K562 (cell line): ENCODE measurements around the gene B4GALNT4. TPM values are rescaled to one million over a fixed set of nuclear protein-coding genes. Genes with fewer than 3 reads are reported as not detected.

Experiments
- ATAC-seq: fragments of 200-7000 bp; cut with Tn5 transposase; 3 replicates; pipeline ENCODE4 v1.9.1; 2020; ENCODE audit warnings: moderate library complexity
- BruUV-seq: library from RNA; stranded (reverse); fragments of 400-500 nt; replicated peaks from 2 replicates; lab custom pipeline; 2021; lab: Mats Ljungman, UMichigan
- CTCF ChIA-PET: fragments of 300-600 bp; formaldehyde crosslinking; extraction: SDS; loops from one replicate; lab custom pipeline; 2021; ENCODE audit warnings: low intra/inter-chr PET ratio; lab: Yijun Ruan, JAX
- POLR2A ChIA-PET: fragments of 300-600, 350-650 bp; sonication (Branson Sonifier 250); formaldehyde crosslinking; extraction: SDS; loops from one replicate; lab custom pipeline; 2021; ENCODE audit warnings: antibody characterized with exemption, inconsistent platforms; lab: Yijun Ruan, JAX
- DNase-seq, 4 experiments: peaks; one replicate each; pipeline versions ENCODE4 v3.0.0 to v3.0.0-alpha.2; 2011 to 2018; ENCODE audit warnings: low spot score in 3 of 4, mixed read lengths in 3 of 4; ENCODE audit errors: extremely low read depth in 1 of 4
- FAIRE-seq: peaks from 2 replicates; lab custom pipeline; 2011; peaks lifted over from hg19 to GRCh38; lab: Jason Lieb, UNC
- H2AFZ ChIP-seq: 2 replicates; pipeline ENCODE4 v1.6.0; 2011; ENCODE audit warnings: low read depth, low read length, control low read depth, inconsistent platforms
- H3K27ac ChIP-seq: fragments of 200-600 bp; 3 replicates; pipeline ENCODE4 v1.8.0; 2011; ENCODE audit warnings: low read depth, mild to moderate bottlenecking, control low read depth, inconsistent platforms, low read length, moderate library complexity, mixed read lengths; ENCODE audit errors: extremely low read depth
- H3K27me3 ChIP-seq, 2 experiments: fragments of 300-600 bp in 1 of 2; 2 replicates in 1 of 2; 3 replicates in 1 of 2; pipeline versions ENCODE4 v1.6.0 to v1.8.0; 2011; ENCODE audit warnings: inconsistent platforms in 2 of 2, low read length in 2 of 2, mild to moderate bottlenecking in 1 of 2, mixed read lengths in 1 of 2, moderate library complexity in 1 of 2; ENCODE audit not compliant: control insufficient read depth in 2 of 2, insufficient read depth in 2 of 2
- H3K36me3 ChIP-seq: fragments of 300-600 bp; 3 replicates; pipeline ENCODE4 v1.8.0; 2011; ENCODE audit warnings: mild to moderate bottlenecking, low read length, inconsistent platforms; ENCODE audit not compliant: control insufficient read depth, insufficient read depth
- H3K4me1 ChIP-seq, 2 experiments: fragments of 200-600 bp in 1 of 2; replicated peaks in 1 of 2; 2 replicates in 1 of 2; 3 replicates in 1 of 2; pipeline versions ENCODE4 v1.5.1 to v1.8.0; 2011; ENCODE audit warnings: inconsistent platforms in 2 of 2, low read length in 2 of 2, mild to moderate bottlenecking in 1 of 2, mixed read lengths in 1 of 2, moderate library complexity in 1 of 2; ENCODE audit not compliant: control insufficient read depth in 2 of 2, insufficient read depth in 2 of 2
- H3K4me2 ChIP-seq: 2 replicates; pipeline ENCODE4 v1.6.1; 2011; ENCODE audit warnings: low read length, control low read depth, inconsistent platforms, mixed read lengths; ENCODE audit not compliant: insufficient read depth
- H3K4me3 ChIP-seq: fragments of 200-600 bp; sonication (generic), shearing (Covaris generic); 2 replicates; pipeline ENCODE4 v1.5.1; 2016; ENCODE audit warnings: control low read depth, inconsistent platforms
- H3K79me2 ChIP-seq: fragments of 200-600 bp; 3 replicates; pipeline ENCODE4 v1.8.0; 2011; ENCODE audit warnings: low read length, inconsistent platforms; ENCODE audit not compliant: control insufficient read depth, insufficient read depth
- H3K9ac ChIP-seq, 2 experiments: 2 replicates each; pipeline versions ENCODE4 v1.6.0 to v1.6.1; 2011; ENCODE audit warnings: low read depth in 2 of 2, low read length in 2 of 2, control low read depth in 1 of 2, inconsistent platforms in 1 of 2, mild to moderate bottlenecking in 1 of 2, mixed read lengths in 1 of 2; ENCODE audit not compliant: insufficient read depth in 1 of 2
- H3K9me1 ChIP-seq: one replicate; pipeline ENCODE4 v1.6.0; 2011; ENCODE audit warnings: inconsistent platforms, mild to moderate bottlenecking, low read length, moderate library complexity; ENCODE audit not compliant: control insufficient read depth, insufficient read depth
- H3K9me3 ChIP-seq: replicated peaks from 2 replicates; pipeline ENCODE4 v1.5.1; 2011; ENCODE audit warnings: low read depth, low read length, inconsistent platforms; ENCODE audit not compliant: control insufficient read depth, insufficient read depth
- H4K20me1 ChIP-seq: replicated peaks from 2 replicates; pipeline ENCODE4 v1.6.1; 2011; ENCODE audit warnings: low read length, inconsistent platforms, mixed read lengths; ENCODE audit not compliant: control insufficient read depth, insufficient read depth
- BCOR ChIP-seq: fragments of 450-650 bp; IDR thresholded peaks from 2 replicates; pipeline ENCODE4 v1.6.1; 2016
- FOXJ2 ChIP-seq: fragments of 200-800 bp; sonication (Bioruptor generic); IDR thresholded peaks from 2 replicates; pipeline ENCODE4 v1.6.1; 2016; ENCODE audit warnings: missing genetic modification characterization, missing compliant biosample characterization
- GATA2 ChIP-seq: sonication (generic); formaldehyde crosslinking; IDR thresholded peaks from 2 replicates; pipeline ENCODE4 v1.4.0; 2020; ENCODE audit warnings: mild to moderate bottlenecking, missing genetic modification reagents
- MTA3 ChIP-seq: fragments of 450-650 bp; formaldehyde crosslinking; IDR thresholded peaks from 2 replicates; pipeline ENCODE4 v1.6.1; 2017; ENCODE audit warnings: mild to moderate bottlenecking, borderline replicate concordance
- NR2C1 ChIP-seq, 2 experiments: fragments of 450-650 bp; IDR thresholded peaks; 2 replicates each; pipeline ENCODE4 v1.6.1; 2017; ENCODE audit warnings: mild to moderate bottlenecking in 2 of 2, antibody characterized with exemption in 1 of 2, inconsistent platforms in 1 of 2, missing compliant biosample characterization in 1 of 2, missing genetic modification characterization in 1 of 2
- PTRF ChIP-seq: fragments of 450-650 bp; IDR thresholded peaks from 2 replicates; pipeline ENCODE4 v1.6.1; 2016; ENCODE audit warnings: mild to moderate bottlenecking, missing genetic modification characterization, missing compliant biosample characterization
- RBBP5 ChIP-seq: fragments of 200-600 bp; sonication (generic); IDR thresholded peaks from 2 replicates; pipeline ENCODE4 v1.6.1; 2012; ENCODE audit warnings: borderline replicate concordance, mild to moderate bottlenecking, low read length, control low read depth, inconsistent platforms; ENCODE audit not compliant: insufficient read depth, poor library complexity, severe bottlenecking
- RFX7 ChIP-seq: fragments of 250-450 bp; sonication (Bioruptor Pico); IDR thresholded peaks from 2 replicates; pipeline ENCODE4 v1.5.1; 2021; ENCODE audit warnings: mild to moderate bottlenecking
- ZNF121 ChIP-seq: sonication (generic); formaldehyde crosslinking; conservative IDR thresholded peaks from 2 replicates; pipeline ENCODE4 v1.8.0; 2022; ENCODE audit warnings: missing genetic modification reagents
- ZNF592 ChIP-seq: fragments of 450-650 bp; IDR thresholded peaks from 2 replicates; pipeline ENCODE4 v1.6.1; 2017; ENCODE audit warnings: antibody characterized with exemption, mild to moderate bottlenecking
- WGBS: fragments of 100-300 bp; shearing (Covaris generic); methylation state at CpG from one replicate; pipeline ENCODE4 v1.1.6; 2016; ENCODE audit warnings: low coverage, mixed read lengths; ENCODE audit not compliant: insufficient coverage; ENCODE audit errors: missing lambda C conversion rate; 5-methylcytosine and 5-hydroxymethylcytosine counted together
- in situ Hi-C: fragments of 300-500 bp; cut with MboI; formaldehyde crosslinking; loops from 4 replicates; pipeline ENCODE4 v1.15.0; 2018; ENCODE audit warnings: inconsistent platforms, mixed read lengths
- intact Hi-C: fragments of 100-400 bp; cut with micrococcal nuclease; formaldehyde crosslinking; loops from 2 replicates; pipeline ENCODE4 v1.14.2; 2022
- polyA plus RNA-seq, 8 experiments: library from polyadenylated mRNA; depleted of rRNA in 4 of 8; stranded (reverse) in 5 of 8; unstranded in 3 of 8; fragments of >200 nt; fragmentation: Nextera tagmentation in 2 of 8; fragmentation: Illumina TruSeq in 1 of 8; extraction: Ambion mirVana in 2 of 8; extraction: Trizol in 1 of 8; gene quantifications; 2 replicates each; pipeline versions ENCODE4 v1.2.1 to v1.2.3, GENCODE V29; 2011 to 2014; ENCODE audit warnings: inconsistent platforms in 1 of 8, missing spikeins in 1 of 8
- total RNA-seq, 7 experiments: library from RNA; depleted of rRNA in 6 of 7; stranded (reverse); fragments of >200 nt in 6 of 7; fragmentation: Illumina TruSeq in 2 of 7; extraction: Trizol in 2 of 7; gene quantifications; 2 replicates each; pipeline versions ENCODE4 v1.2.1 to v1.2.3, GENCODE V29; 2011 to 2021; ENCODE audit warnings: low replicate concordance in 1 of 7
- TF ChIP-seq, protein P1 (sequence below): fragments of 250-450 bp; sonication (Bioruptor Pico); IDR thresholded peaks from 2 replicates; pipeline ENCODE4 v1.8.0; 2021; ENCODE audit warnings: borderline replicate concordance, mild to moderate bottlenecking, moderate library complexity; ENCODE audit not compliant: poor library complexity, severe bottlenecking
- TF ChIP-seq, protein P2 (sequence below), 2 experiments: fragments of 450-650 bp; IDR thresholded peaks; 2 replicates each; pipeline ENCODE4 v1.6.1; 2018; ENCODE audit warnings: mild to moderate bottlenecking in 2 of 2, low read depth in 1 of 2; ENCODE audit not compliant: partially characterized antibody in 2 of 2

B4GALNT4 gene
- total and polyA plus RNA-seq, 9 of the 15 experiments (the other 6 are each of a cell fraction or from before 2014, with no cell fraction given), result 0.20 to 37.1 (median 10.8) TPM; not detected in 1

DNA sequence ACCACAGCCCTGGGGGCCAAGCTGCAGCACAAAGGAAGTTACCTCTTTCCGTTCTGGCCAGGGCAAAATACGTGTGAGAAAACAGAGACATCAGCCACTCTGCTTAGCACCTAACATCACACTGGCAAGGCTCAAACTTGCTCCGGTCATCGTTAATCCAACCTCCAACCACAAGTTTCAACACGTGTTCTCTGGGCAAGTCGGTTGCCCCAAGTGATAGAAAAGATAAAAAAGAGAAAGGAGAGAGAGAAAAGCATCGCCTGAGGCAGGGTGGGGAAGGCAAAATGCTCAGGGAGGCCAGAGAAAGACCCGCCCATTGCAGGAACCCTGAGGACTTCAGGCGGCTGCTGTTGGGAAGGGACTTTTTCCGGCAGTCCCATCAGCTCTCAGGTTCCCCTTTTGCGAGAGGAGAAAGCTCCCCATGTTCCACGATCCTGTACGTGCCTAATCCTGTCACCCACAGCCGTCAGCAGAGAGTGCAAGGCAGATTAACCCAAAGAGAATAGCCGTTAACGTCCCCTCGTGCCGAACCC lies 18.5 kb upstream of the B4GALNT4 start:
- in situ Hi-C loops (loop anchor here (5.0 kb wide), 1 partner anchor 38 kb away; the partner anchor contains the start of gene IFITM1), intact Hi-C loops (loop anchor here (1.0 to 5.0 kb wide), 2 partner anchors 21 to 83 kb away; no protein-coding TSS in a partner anchor)
- no peaks in the 10 kb centered on the region for H3K36me3 ChIP-seq
- H4K20me1 ChIP-seq, result no peaks in the 10 kb centered on the region
- peaks cover 61 to 67% of the 10 kb centered on the region in 2 experiments for H3K4me1 ChIP-seq
- H3K4me3 ChIP-seq, result no peak overlapping the region
- peak overlapping the region; percentile 94 for H2AFZ ChIP-seq
- H3K9me1 ChIP-seq, result no peaks in the 10 kb centered on the region
- DNase-seq (peak in 3 of 4 experiments; percentile 20 to 84 (median 42)), ATAC-seq (peak; percentile 65), FAIRE-seq (peak; percentile 85)
- CTCF ChIA-PET, result no interaction called here
- no TSS peak for BruUV-seq
- H3K27me3 ChIP-seq, result no peaks in the 10 kb centered on the region
- peak overlapping the region; percentile 75 to 89 for H3K9ac ChIP-seq
- H3K27ac ChIP-seq, result peak overlapping the region; percentile 88
- WGBS, result 3% methylated on average over 16 of the region's 18 CpGs
- POLR2A ChIA-PET, result interaction anchor here (0.6 to 0.8 kb wide), 2 partner anchors 20 to 107 kb away, joined by 3 read pairs; no protein-coding TSS in a partner anchor
- H3K4me2 ChIP-seq, result peak overlapping the region; percentile 69
- H3K9me3 ChIP-seq, result no peaks in the 10 kb centered on the region
- H3K79me2 ChIP-seq, result peaks cover 7% of the 10 kb centered on the region; the same call in 1 of the 3 replicates
- TF ChIP-seq RBBP5, result peak; percentile 59
- TF ChIP-seq, protein P1, sequence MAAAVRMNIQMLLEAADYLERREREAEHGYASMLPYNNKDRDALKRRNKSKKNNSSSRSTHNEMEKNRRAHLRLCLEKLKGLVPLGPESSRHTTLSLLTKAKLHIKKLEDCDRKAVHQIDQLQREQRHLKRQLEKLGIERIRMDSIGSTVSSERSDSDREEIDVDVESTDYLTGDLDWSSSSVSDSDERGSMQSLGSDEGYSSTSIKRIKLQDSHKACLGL (CRISPR knock-in tag), result no peak
- TF ChIP-seq, protein P2, sequence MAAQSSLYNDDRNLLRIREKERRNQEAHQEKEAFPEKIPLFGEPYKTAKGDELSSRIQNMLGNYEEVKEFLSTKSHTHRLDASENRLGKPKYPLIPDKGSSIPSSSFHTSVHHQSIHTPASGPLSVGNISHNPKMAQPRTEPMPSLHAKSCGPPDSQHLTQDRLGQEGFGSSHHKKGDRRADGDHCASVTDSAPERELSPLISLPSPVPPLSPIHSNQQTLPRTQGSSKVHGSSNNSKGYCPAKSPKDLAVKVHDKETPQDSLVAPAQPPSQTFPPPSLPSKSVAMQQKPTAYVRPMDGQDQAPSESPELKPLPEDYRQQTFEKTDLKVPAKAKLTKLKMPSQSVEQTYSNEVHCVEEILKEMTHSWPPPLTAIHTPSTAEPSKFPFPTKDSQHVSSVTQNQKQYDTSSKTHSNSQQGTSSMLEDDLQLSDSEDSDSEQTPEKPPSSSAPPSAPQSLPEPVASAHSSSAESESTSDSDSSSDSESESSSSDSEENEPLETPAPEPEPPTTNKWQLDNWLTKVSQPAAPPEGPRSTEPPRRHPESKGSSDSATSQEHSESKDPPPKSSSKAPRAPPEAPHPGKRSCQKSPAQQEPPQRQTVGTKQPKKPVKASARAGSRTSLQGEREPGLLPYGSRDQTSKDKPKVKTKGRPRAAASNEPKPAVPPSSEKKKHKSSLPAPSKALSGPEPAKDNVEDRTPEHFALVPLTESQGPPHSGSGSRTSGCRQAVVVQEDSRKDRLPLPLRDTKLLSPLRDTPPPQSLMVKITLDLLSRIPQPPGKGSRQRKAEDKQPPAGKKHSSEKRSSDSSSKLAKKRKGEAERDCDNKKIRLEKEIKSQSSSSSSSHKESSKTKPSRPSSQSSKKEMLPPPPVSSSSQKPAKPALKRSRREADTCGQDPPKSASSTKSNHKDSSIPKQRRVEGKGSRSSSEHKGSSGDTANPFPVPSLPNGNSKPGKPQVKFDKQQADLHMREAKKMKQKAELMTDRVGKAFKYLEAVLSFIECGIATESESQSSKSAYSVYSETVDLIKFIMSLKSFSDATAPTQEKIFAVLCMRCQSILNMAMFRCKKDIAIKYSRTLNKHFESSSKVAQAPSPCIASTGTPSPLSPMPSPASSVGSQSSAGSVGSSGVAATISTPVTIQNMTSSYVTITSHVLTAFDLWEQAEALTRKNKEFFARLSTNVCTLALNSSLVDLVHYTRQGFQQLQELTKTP (IDR thresholded peaks at IDR 0.05; ENCODE audit: low read depth in 1 of 2, partially characterized antibody in 2 of 2), result peak in 1 of 2 experiments; percentile 65
- peak; percentile 57 for TF ChIP-seq BCOR
- TF ChIP-seq NR2C1 (IDR thresholded peaks at IDR 0.05), result no peak
- TF ChIP-seq NR2C1 (tag; IDR thresholded peaks at IDR 0.05), result no peak; the same call in 1 of the 2 replicates
- peak; percentile 71 for TF ChIP-seq GATA2 (CRISPR knock-in tag)
- TF ChIP-seq FOXJ2 (tag), result no peak
- no peak for TF ChIP-seq ZNF121 (CRISPR knock-in tag)
- 0 out of 2 replicates have a peak, but pooled peaks have one; percentile 53 for TF ChIP-seq RFX7 (CRISPR knock-in tag)
- TF ChIP-seq ZNF592, result peak; percentile 97
- peak; percentile 54; the same call in 1 of the 2 replicates for TF ChIP-seq PTRF
- peak; percentile 49; the same call in 1 of the 2 replicates for TF ChIP-seq MTA3
